Measurements from ENCODE around the gene LDAH. TPM values are rescaled to one million over a fixed set of nuclear protein-coding genes. Genes with fewer than 3 reads are reported as not detected.

Gene LDAH
- total and polyA plus RNA-seq, 10 of the 15 experiments (the other 5 are each of a cell fraction or from before 2014, with no cell fraction given), result 17.9 to 44.7 (median 30.0) TPM

DNA sequence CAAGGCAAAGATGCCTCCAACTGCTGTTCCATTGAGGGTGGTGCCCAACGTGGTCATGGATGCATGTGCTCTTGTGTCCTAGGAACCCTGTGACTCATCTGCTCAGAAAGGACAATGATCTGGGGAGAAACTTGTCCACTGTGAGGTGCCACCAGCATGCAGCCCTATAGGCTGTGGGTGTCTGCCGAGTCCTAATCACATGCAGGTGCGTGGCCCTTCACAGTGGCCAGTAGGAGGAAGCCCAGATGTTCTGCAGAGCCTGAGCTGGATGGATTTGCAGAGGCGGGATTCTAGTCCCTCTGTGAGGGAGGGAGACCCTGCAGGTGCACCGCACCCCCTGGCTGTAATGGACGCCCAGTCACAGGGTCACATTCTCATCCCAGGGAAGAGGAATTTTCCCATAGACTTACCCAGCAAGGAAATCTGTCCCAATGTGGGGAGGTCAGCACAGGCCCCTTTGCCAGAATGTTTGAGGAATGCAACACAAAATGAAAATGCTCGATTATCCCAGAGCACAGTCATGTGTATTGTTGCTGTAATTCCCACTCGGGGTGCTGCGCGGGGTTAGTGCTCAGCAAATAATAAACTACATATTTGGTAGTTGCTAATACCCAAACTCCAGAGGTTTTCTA, 142.0 kb downstream of the LDAH start:
- intact Hi-C loops (cut with micrococcal nuclease; ENCODE audit: unreplicated experiment) (no loop called here), in situ Hi-C loops (cut with MboI) (no loop called here)
- DNase-seq (ENCODE audit: low read depth, low spot score) (no peak), ATAC-seq (no peak), FAIRE-seq (no peak)
- BruUV-seq (replicated peaks), result no TSS peak
- SMC1A ChIA-PET (ENCODE audit: uncharacterized antibody, unreplicated experiment), result no interaction called here
- WGBS (ENCODE audit: insufficient coverage, insufficient replicate concordance, low lambda C conversion rate, missing lambda C conversion rate), result 99% methylated on average over 10 of the region's 10 CpGs
- no peak overlapping the region for H2AFZ ChIP-seq (ENCODE audit: control insufficient read depth, low read depth, low read length)
- RAD21 ChIA-PET (ENCODE audit: unreplicated experiment), result no interaction called here
- CTCF ChIA-PET, result interaction anchor here (1.7 kb wide), 1 partner anchor 268 kb away, joined by 3 read pairs; no protein-coding TSS in a partner anchor
- no peaks in the 10 kb centered on the region for H3K79me2 ChIP-seq (ENCODE audit: control insufficient read depth, insufficient read depth, low read length)
- H3K27me3 ChIP-seq (replicated peaks in 1 of 2; ENCODE audit: control insufficient read depth in 2 of 2, insufficient read depth in 2 of 2, low read length in 1 of 2), result no peaks in the 10 kb centered on the region
- H3K4me1 ChIP-seq (ENCODE audit: control insufficient read depth, insufficient read depth, low read length), result peaks cover 25% of the 10 kb centered on the region
- no peak overlapping the region for H3K4me2 ChIP-seq (ENCODE audit: control insufficient read depth, insufficient read depth)
- POLR2A ChIA-PET, result no interaction called here
- no peak overlapping the region for H3K4me3 ChIP-seq
- H4K20me1 ChIP-seq (ENCODE audit: control insufficient read depth, insufficient read depth), result no peaks in the 10 kb centered on the region
- H3K27ac ChIP-seq (ENCODE audit: control insufficient read depth, insufficient read depth), result no peak overlapping the region
- no peaks in the 10 kb centered on the region for H3K9me3 ChIP-seq (replicated peaks; ENCODE audit: control insufficient read depth, insufficient read depth, low read length)
- H3K36me3 ChIP-seq (ENCODE audit: control insufficient read depth in 2 of 2, insufficient read depth in 2 of 2, low read length in 1 of 2), result no peaks in the 10 kb centered on the region; a peak in 3 of 4 replicates
- no peak overlapping the region for H3K9ac ChIP-seq (ENCODE audit: control insufficient read depth, insufficient read depth, low read length)
- TF ChIP-seq MYC (IDR thresholded peaks at IDR 0.05; ENCODE audit: insufficient read depth, insufficient read length, insufficient replicate concordance, low read length, severe bottlenecking) (no peak), RB1 (IDR thresholded peaks at IDR 0.05; ENCODE audit: borderline replicate concordance) (no peak)

DNA sequence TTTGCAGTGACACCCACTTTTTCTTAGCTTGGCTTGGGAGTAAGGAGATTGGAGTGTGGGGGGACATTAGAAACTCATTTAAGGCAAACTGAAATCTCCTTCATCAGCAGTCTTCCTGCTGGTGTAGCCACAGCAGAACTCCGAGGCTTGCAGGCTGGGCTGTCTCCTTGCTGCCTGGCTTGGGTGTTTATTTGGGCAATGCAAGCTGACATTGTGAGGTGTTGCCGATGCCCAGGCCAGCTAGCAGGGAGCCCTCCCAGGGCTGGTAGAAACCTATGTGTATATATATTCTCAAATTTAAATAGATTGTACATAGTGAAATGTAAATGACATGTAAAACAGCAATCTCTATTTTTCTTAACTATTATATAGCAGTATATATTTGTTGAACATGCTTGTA, 144.1 kb downstream of the LDAH start:
- no peak overlapping the region for H3K27ac ChIP-seq (ENCODE audit: control insufficient read depth, insufficient read depth)
- TF ChIP-seq PAX8 (IDR thresholded peaks at IDR 0.05) (no peak), STAT3 (IDR thresholded peaks at IDR 0.05; ENCODE audit: low read depth, low read length) (no peak), POU2F2 (IDR thresholded peaks at IDR 0.05; ENCODE audit: borderline replicate concordance, low read depth, low read length) (no peak), GATAD2B (conservative IDR thresholded peaks at IDR 0.05; ENCODE audit: low read depth) (no peak), MXI1 (IDR thresholded peaks at IDR 0.05; ENCODE audit: low read depth, low read length) (no peak), TBL1XR1 (IDR thresholded peaks at IDR 0.05; ENCODE audit: low read depth, low read length) (no peak), EGR1 (IDR thresholded peaks at IDR 0.05; ENCODE audit: borderline replicate concordance in 1 of 2, low read depth in 2 of 2, low read length in 2 of 2) (no peak), NR2C2 (IDR thresholded peaks at IDR 0.05; ENCODE audit: borderline replicate concordance, control insufficient read depth, insufficient read length, low read depth) (no peak), RUNX3 (IDR thresholded peaks at IDR 0.05; ENCODE audit: low read length) (no peak), POLR2A (IDR thresholded peaks at IDR 0.05; ENCODE audit: low read depth, low read length) (no peak), BMI1 (IDR thresholded peaks at IDR 0.05; ENCODE audit: borderline replicate concordance) (no peak), KAT2A (conservative IDR thresholded peaks at IDR 0.05; ENCODE audit: control insufficient read depth, low read depth, low read length) (no peak)
- TF ChIP-seq, protein P1, sequence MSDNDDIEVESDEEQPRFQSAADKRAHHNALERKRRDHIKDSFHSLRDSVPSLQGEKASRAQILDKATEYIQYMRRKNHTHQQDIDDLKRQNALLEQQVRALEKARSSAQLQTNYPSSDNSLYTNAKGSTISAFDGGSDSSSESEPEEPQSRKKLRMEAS (IDR thresholded peaks at IDR 0.05; ENCODE audit: low read depth, low read length), result no peak
- TF ChIP-seq, protein P2, sequence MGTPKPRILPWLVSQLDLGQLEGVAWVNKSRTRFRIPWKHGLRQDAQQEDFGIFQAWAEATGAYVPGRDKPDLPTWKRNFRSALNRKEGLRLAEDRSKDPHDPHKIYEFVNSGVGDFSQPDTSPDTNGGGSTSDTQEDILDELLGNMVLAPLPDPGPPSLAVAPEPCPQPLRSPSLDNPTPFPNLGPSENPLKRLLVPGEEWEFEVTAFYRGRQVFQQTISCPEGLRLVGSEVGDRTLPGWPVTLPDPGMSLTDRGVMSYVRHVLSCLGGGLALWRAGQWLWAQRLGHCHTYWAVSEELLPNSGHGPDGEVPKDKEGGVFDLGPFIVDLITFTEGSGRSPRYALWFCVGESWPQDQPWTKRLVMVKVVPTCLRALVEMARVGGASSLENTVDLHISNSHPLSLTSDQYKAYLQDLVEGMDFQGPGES (IDR thresholded peaks at IDR 0.05), result no peak

More for the DNA sequence above, 144.1 kb downstream of the LDAH start:
- ChIA-PET RAD21 (ENCODE audit: unreplicated experiment) (interaction anchor here (1.2 to 2.6 kb wide), 3 partner anchors 17 to 285 kb away, joined by 4 to 8 read pairs (median 5); no protein-coding TSS in a partner anchor), POLR2A (interaction anchor here (0.8 kb wide), 1 partner anchor 284 kb away, joined by 3 read pairs; no protein-coding TSS in a partner anchor), CTCF (interaction anchor here (0.5 to 7.4 kb wide), 11 partner anchors 17 to 295 kb away, joined by 3 to 82 read pairs (median 4); partner anchors contain the start of gene HS1BP3), SMC1A (ENCODE audit: uncharacterized antibody, unreplicated experiment) (interaction anchor here (1.6 kb wide), 1 partner anchor 9 kb away, joined by 6 read pairs; no protein-coding TSS in a partner anchor)
- Histone ChIP-seq H3K27me3 (replicated peaks in 1 of 2; ENCODE audit: control insufficient read depth in 2 of 2, insufficient read depth in 2 of 2, low read length in 1 of 2) (no peaks in the 10 kb centered on the region; a peak in 1 of 4 replicates), H3K4me1 (ENCODE audit: control insufficient read depth, insufficient read depth, low read length) (peaks cover 37% of the 10 kb centered on the region), H3K79me2 (ENCODE audit: control insufficient read depth, insufficient read depth, low read length) (no peaks in the 10 kb centered on the region), H3K9ac (ENCODE audit: control insufficient read depth, insufficient read depth, low read length) (no peak overlapping the region), H3K9me3 (replicated peaks; ENCODE audit: control insufficient read depth, insufficient read depth, low read length) (no peaks in the 10 kb centered on the region), H3K4me3 (no peak overlapping the region), H3K4me2 (ENCODE audit: control insufficient read depth, insufficient read depth) (no peak overlapping the region), H2AFZ (ENCODE audit: control insufficient read depth, low read depth, low read length) (no peak overlapping the region), H4K20me1 (ENCODE audit: control insufficient read depth, insufficient read depth) (no peaks in the 10 kb centered on the region), H3K36me3 (ENCODE audit: control insufficient read depth in 2 of 2, insufficient read depth in 2 of 2, low read length in 1 of 2) (no peaks in the 10 kb centered on the region; a peak in 2 of 4 replicates)
- WGBS (ENCODE audit: insufficient coverage, insufficient replicate concordance, low lambda C conversion rate, missing lambda C conversion rate), result 30% methylated on average over 2 of the region's 2 CpGs
- BruUV-seq (replicated peaks), result no TSS peak
- FAIRE-seq (no peak), DNase-seq (ENCODE audit: low read depth, low spot score) (no peak), ATAC-seq (no peak)
- intact Hi-C loops (cut with micrococcal nuclease; ENCODE audit: unreplicated experiment) (no loop called here), in situ Hi-C loops (cut with MboI) (no loop called here)

Measured in GM12878 (cell line).